ENCODE results near the gene PPIF.

The PPIF gene

DNA sequence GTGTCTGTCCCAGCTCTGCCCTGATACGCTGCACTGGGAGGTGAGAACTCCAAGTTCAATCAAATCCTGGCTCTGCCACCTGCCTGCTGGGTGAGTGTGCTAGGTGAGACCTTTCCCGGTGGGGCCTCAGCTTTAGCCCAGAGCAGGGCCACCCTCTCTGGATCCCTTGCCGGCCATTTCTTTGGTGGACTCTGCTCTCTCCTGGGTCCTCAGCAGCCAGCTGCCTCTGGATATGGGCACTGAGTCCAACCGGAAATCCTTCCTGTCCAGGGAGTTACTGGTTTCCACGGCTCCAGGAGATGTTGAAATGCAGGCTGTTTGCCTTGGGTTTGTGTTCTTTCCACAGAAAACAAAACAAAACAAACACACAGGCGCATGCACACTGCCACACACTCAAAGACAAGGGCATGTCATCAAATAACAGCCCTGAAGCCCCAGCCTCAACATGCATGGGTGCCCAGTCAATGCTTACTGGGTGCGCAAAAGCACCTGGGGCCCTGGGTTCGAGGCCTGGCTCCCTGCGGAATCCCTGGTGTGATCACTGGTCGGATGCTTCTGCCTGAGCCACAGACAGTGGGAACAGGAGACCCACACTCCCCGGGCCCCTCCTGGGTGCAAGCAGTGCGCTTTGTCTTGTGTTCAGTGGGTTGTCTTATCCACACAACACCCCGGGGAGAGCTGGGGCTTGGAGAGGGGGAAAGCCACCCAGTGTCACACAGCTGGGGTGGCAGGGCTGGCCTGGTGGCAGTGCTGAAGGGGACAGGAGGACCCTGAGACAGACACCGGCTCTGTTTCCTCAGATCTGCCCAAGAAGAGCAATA is 33.1 kb downstream of the PPIF start:
- no peak for DNase-seq (ENCODE audit: low read depth, low spot score)
- POLR2A ChIA-PET = interaction anchor here (0.6 kb wide), 1 partner anchor 1175 kb away, joined by 3 read pairs; no protein-coding TSS in a partner anchor
- no peak overlapping the region for H3K4me3 ChIP-seq (ENCODE audit: low read depth, low read length)
- TF ChIP-seq, protein P1, sequence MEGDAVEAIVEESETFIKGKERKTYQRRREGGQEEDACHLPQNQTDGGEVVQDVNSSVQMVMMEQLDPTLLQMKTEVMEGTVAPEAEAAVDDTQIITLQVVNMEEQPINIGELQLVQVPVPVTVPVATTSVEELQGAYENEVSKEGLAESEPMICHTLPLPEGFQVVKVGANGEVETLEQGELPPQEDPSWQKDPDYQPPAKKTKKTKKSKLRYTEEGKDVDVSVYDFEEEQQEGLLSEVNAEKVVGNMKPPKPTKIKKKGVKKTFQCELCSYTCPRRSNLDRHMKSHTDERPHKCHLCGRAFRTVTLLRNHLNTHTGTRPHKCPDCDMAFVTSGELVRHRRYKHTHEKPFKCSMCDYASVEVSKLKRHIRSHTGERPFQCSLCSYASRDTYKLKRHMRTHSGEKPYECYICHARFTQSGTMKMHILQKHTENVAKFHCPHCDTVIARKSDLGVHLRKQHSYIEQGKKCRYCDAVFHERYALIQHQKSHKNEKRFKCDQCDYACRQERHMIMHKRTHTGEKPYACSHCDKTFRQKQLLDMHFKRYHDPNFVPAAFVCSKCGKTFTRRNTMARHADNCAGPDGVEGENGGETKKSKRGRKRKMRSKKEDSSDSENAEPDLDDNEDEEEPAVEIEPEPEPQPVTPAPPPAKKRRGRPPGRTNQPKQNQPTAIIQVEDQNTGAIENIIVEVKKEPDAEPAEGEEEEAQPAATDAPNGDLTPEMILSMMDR (IDR thresholded peaks at IDR 0.05; ENCODE audit: insufficient read depth, low read length, missing control alignments) = no peak
- CTCF ChIA-PET = interaction anchor here (1.2 to 3.2 kb wide), 4 partner anchors 19 to 88 kb away, joined by 3 to 10 read pairs (median 4); partner anchors contain the start of gene PPIF

DNA sequence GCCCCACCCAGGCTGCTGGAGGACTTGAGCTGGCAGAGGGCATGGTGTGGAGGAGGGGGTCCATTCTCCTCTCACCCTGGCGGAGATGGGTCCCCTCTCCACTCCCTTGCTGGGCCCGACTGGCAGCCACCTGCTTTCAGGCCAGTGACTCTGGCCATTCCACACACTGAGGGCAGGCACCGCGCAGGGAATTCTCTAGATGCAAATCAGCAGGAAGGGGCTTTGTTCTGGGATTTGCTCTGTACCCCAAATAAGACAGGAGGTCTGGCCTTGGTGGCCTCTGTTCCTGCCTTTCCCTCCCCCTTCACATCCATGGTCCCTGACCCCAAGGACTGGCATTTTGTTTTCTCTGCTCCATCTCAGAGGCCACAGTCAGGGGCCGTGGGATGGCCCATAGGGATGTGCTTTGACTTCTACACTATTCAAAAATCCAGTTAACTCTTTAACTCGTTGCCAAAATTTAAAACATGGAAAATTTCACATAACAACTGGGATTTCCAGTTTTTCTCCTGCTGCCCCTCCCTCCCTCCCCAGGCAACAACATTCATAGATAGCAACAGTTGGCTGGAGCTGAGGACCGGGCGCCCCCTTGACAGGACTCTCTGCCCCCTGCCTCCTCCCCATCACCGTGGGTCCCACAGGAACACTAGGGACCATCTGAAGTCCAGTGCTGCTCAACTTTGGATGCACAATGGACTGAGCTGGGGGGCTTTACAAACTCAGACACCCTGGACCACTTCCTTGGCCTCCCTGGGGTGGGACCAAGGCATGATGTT is 33.9 kb downstream of the PPIF start:
- ChIA-PET POLR2A (no interaction called here), CTCF (interaction anchor here (1.2 to 3.2 kb wide), 7 partner anchors 7 to 107 kb away, joined by 3 to 28 read pairs (median 5); partner anchors contain the start of gene PPIF)
- no peak for DNase-seq (ENCODE audit: low read depth, low spot score)
- TF ChIP-seq, protein P1 (IDR thresholded peaks at IDR 0.05; ENCODE audit: insufficient read depth, low read length, missing control alignments) = no peak
- H3K4me3 ChIP-seq (ENCODE audit: low read depth, low read length) = no peak overlapping the region

DNA sequence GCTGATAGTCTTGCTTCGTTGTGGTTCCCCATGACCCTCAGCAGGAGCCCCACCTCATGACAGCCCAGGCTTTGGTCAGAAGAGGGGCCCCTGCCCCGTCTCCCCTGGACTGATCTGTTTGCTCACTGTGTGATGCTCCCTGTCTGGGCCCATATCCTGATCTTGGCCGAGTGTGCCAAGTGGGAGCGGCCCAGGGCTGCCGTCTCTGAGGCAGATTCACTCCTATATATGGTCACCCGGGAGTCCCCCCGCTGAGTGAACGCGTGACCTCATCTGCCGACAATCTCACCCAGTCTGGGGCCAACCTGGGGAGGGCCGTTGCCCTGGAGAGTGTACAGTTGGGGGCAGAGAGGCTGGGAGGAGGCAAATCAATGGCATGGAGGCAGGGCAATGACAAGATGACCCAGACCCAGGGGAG is 34.5 kb downstream of the PPIF start:
- TF ChIP-seq, protein P1 (IDR thresholded peaks at IDR 0.05; ENCODE audit: insufficient read depth, low read length, missing control alignments) = no peak
- CTCF ChIA-PET = interaction anchor here (1.2 to 3.2 kb wide), 8 partner anchors 8 to 106 kb away, joined by 3 to 28 read pairs (median 4); partner anchors contain the start of gene PPIF
- POLR2A ChIA-PET = interaction anchor here (1.0 kb wide), 1 partner anchor 63 kb away, joined by 4 read pairs; no protein-coding TSS in a partner anchor
- no peak overlapping the region for H3K4me3 ChIP-seq (ENCODE audit: low read depth, low read length)
- peak; percentile 62 for DNase-seq (ENCODE audit: low read depth, low spot score)

DNA sequence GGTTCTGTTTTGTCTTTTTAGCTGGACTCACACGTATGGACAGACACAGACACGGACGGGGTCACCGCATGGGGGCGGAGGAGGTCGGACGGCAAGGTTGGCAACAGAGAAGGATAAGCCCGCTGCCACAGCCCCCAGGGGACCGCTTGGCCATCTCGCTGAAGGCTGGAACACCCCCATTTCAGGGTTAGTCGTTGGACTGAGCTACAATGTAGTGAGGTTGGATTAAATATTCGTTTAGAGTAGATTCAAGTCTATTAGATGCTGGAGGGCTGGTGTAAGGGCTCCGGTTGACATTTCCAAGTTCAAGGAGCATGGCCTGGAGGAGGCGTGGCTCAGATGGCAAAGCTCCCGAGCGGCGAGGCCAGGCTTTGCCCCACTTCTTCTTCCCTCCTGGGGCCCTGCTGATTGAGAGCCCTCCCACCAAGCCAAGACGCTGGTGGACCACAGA is 35.2 kb downstream of the PPIF start:
- ChIA-PET POLR2A (interaction anchor here (1.0 kb wide), 1 partner anchor 62 kb away, joined by 4 read pairs; no protein-coding TSS in a partner anchor), CTCF (interaction anchor here (1.1 to 3.1 kb wide), 7 partner anchors 9 to 105 kb away, joined by 4 to 28 read pairs (median 5); no protein-coding TSS in a partner anchor)
- TF ChIP-seq, protein P1 (IDR thresholded peaks at IDR 0.05; ENCODE audit: insufficient read depth, low read length, missing control alignments) = no peak
- H3K4me3 ChIP-seq (ENCODE audit: low read depth, low read length) = no peak overlapping the region
- no peak for DNase-seq (ENCODE audit: low read depth, low spot score)

DNA sequence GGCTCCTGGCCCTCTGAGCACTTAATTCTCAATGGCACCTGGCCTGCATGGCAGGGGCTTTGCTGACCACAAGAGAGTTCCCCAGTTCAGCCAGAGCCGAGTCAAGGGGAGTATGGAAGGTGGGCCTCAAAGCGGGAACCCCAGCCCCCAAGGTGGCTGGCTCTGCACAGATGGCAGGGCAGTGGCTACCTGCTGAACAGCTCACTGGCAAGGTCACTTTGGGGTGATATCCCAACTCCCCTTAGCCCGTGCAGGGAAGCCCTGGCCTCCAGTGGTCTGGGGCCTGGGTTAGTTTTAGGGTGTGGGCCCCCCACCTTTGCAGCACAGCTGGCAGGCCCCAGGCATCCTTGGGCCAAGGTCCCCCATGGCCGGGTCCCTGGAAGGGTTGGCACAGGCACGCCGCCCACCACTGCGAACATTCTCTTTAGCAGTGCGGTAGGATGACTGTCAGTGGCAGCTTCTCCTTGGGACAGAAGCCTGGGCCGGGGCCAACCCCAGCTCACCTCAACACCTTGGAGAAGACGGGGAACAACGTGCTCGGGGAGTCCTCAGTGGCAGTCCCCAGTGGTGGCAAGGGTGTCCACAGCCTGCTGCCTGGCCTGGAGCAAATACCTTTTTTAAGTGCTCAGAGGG is 36.8 kb downstream of the PPIF start:
- H3K4me3 ChIP-seq (ENCODE audit: low read depth, low read length) = no peak overlapping the region
- ChIA-PET CTCF (interaction anchor here (3.1 kb wide), 1 partner anchor 10 kb away, joined by 28 read pairs; no protein-coding TSS in a partner anchor), POLR2A (interaction anchor here (1.6 kb wide), 1 partner anchor 15 kb away, joined by 3 read pairs; no protein-coding TSS in a partner anchor)
- no peak for DNase-seq (ENCODE audit: low read depth, low spot score)
- TF ChIP-seq, protein P1 (IDR thresholded peaks at IDR 0.05; ENCODE audit: insufficient read depth, low read length, missing control alignments) = no peak

Measured in AG04449 (cell line).